SK-N-SH (cell line): ENCODE data around the gene TULP1. TPM values are rescaled to one million over a fixed set of nuclear protein-coding genes. Genes with fewer than 3 reads are reported as not detected.

Source experiments
- CTCF ChIA-PET: fragments of 300-600, 350-600 bp; formaldehyde crosslinking; extraction: SDS; loops from one replicate; lab custom pipeline; 2021; lab: Yijun Ruan, JAX
- POLR2A ChIA-PET: fragments of 350-600 bp; sonication (Branson Sonifier 250); formaldehyde crosslinking; extraction: SDS; loops from one replicate; lab custom pipeline; 2020; ENCODE audit warnings: antibody characterized with exemption, inconsistent platforms; lab: Yijun Ruan, JAX
- DNase-seq: peaks from one replicate; pipeline ENCODE4 v3.0.0; 2012
- H2AFZ ChIP-seq: fragments of 200-600 bp; sonication (generic); 2 replicates; pipeline ENCODE4 v1.8.1; 2016; ENCODE audit warnings: antibody characterized with exemption, mild to moderate bottlenecking, low read depth
- H3F3A ChIP-seq: fragments of 200-600 bp; sonication (generic); replicated peaks from 2 replicates; pipeline ENCODE3; 2016; ENCODE audit warnings: antibody characterized with exemption, mild to moderate bottlenecking; ENCODE audit not compliant: insufficient read depth
- H3K27ac ChIP-seq, 2 experiments: fragments of 200-500 bp in 1 of 2; fragments of 200-600 bp in 1 of 2; sonication (Bioruptor generic) in 1 of 2; sonication (generic), shearing (Covaris generic) in 1 of 2; 2 replicates each; pipeline versions ENCODE4 v1.5.1 to v1.6.1; 2014 to 2016; ENCODE audit warnings: low read depth in 2 of 2, inconsistent platforms in 1 of 2, low read length in 1 of 2, mild to moderate bottlenecking in 1 of 2, mixed read lengths in 1 of 2
- H3K27me3 ChIP-seq: fragments of 200-600 bp; sonication (generic), shearing (Covaris generic); 2 replicates; pipeline ENCODE4 v1.6.1; 2016; ENCODE audit warnings: mixed run types; ENCODE audit not compliant: insufficient read depth
- H3K36me3 ChIP-seq, 2 experiments: fragments of 200-500 bp in 1 of 2; fragments of 200-600 bp in 1 of 2; sonication (Bioruptor generic) in 1 of 2; sonication (generic) in 1 of 2; replicated peaks in 1 of 2; 2 replicates each; pipeline versions ENCODE3 to v1.5.1; 2014 to 2016; ENCODE audit warnings: low read length in 1 of 2, mild to moderate bottlenecking in 1 of 2; ENCODE audit not compliant: insufficient read depth in 2 of 2, control insufficient read depth in 1 of 2
- H3K4me1 ChIP-seq, 2 experiments: fragments of 200-500 bp in 1 of 2; fragments of 200-600 bp in 1 of 2; sonication (Bioruptor generic) in 1 of 2; sonication (generic), shearing (Covaris generic) in 1 of 2; 2 replicates each; pipeline versions ENCODE4 v1.5.1 to v1.6.1; 2014 to 2016; ENCODE audit warnings: low read depth in 1 of 2, low read length in 1 of 2, mixed run types in 1 of 2; ENCODE audit not compliant: insufficient read depth in 2 of 2, control insufficient read depth in 1 of 2
- H3K4me2 ChIP-seq: fragments of 200-600 bp; sonication (generic), shearing (Covaris generic); 2 replicates; pipeline ENCODE4 v1.6.1; 2017; ENCODE audit warnings: mixed run types
- H3K4me3 ChIP-seq, 2 experiments: fragments of 200-500 bp in 1 of 2; fragments of 200-600 bp in 1 of 2; sonication (Bioruptor generic) in 1 of 2; sonication (generic), shearing (Covaris generic) in 1 of 2; 2 replicates each; pipeline versions ENCODE4 v1.5.1 to v1.8.1; 2014 to 2016; ENCODE audit warnings: low read depth in 2 of 2, inconsistent platforms in 1 of 2, low read length in 1 of 2, mild to moderate bottlenecking in 1 of 2, mixed read lengths in 1 of 2, moderate library complexity in 1 of 2
- H3K79me2 ChIP-seq: fragments of 200-600 bp; sonication (generic); 2 replicates; pipeline ENCODE4 v1.8.1; 2017; ENCODE audit warnings: mild to moderate bottlenecking; ENCODE audit not compliant: insufficient read depth
- H3K9ac ChIP-seq: fragments of 200-600 bp; sonication (generic); 2 replicates; pipeline ENCODE4 v1.6.1; 2017; ENCODE audit warnings: mixed run types
- H3K9me2 ChIP-seq: fragments of 200-600 bp; sonication (generic); 2 replicates; pipeline ENCODE4 v1.6.1; 2017; ENCODE audit warnings: mixed run types
- H3K9me3 ChIP-seq: fragments of 200-600 bp; sonication (generic); 2 replicates; pipeline ENCODE4 v1.6.1; 2017; ENCODE audit warnings: mixed run types, mild to moderate bottlenecking, moderate library complexity
- H4K20me1 ChIP-seq: fragments of 200-600 bp; sonication (generic); 2 replicates; pipeline ENCODE4 v1.6.1; 2017; ENCODE audit warnings: mild to moderate bottlenecking, mixed run types; ENCODE audit not compliant: insufficient read depth
- EP300 ChIP-seq, 2 experiments: IDR thresholded peaks; 2 replicates each; pipeline versions ENCODE4 v1.4.0 to v1.6.1; 2012; ENCODE audit warnings: borderline replicate concordance in 1 of 2, low read depth in 1 of 2, low read length in 1 of 2
- FOSL2 ChIP-seq: IDR thresholded peaks from 2 replicates; pipeline ENCODE4 v1.4.0; 2012; ENCODE audit warnings: low read depth, mild to moderate bottlenecking, moderate library complexity, borderline replicate concordance
- GABPA ChIP-seq: IDR thresholded peaks from 2 replicates; pipeline ENCODE4 v1.4.0; 2012; ENCODE audit warnings: low read depth, mild to moderate bottlenecking
- JUND ChIP-seq: IDR thresholded peaks from 2 replicates; pipeline ENCODE4 v1.4.0; 2012
- PBX3 ChIP-seq: IDR thresholded peaks from 2 replicates; pipeline ENCODE4; 2012
- POLR2AphosphoS5 ChIP-seq: IDR thresholded peaks from 2 replicates; pipeline ENCODE4 v1.6.1; 2012; ENCODE audit warnings: low read depth, low read length
- RFX5 ChIP-seq: IDR thresholded peaks from 2 replicates; pipeline ENCODE4 v1.6.1; 2012; ENCODE audit warnings: mild to moderate bottlenecking, improper control_type of control experiment, low read length
- SIN3A ChIP-seq: IDR thresholded peaks from 2 replicates; pipeline ENCODE4 v1.6.1; 2012; ENCODE audit warnings: low read depth, mild to moderate bottlenecking, low read length, moderate library complexity, borderline replicate concordance
- SMC3 ChIP-seq: IDR thresholded peaks from 2 replicates; pipeline ENCODE4 v1.6.1; 2012; ENCODE audit warnings: low read depth, low read length, improper control_type of control experiment
- TAF1 ChIP-seq: IDR thresholded peaks from 2 replicates; pipeline ENCODE4 v1.6.1; 2012; ENCODE audit warnings: low read depth, mild to moderate bottlenecking, low read length, moderate library complexity, borderline replicate concordance
- TCF12 ChIP-seq: IDR thresholded peaks from 2 replicates; pipeline ENCODE4 v1.4.0; 2012
- TEAD4 ChIP-seq: IDR thresholded peaks from 2 replicates; pipeline ENCODE4 v1.4.0; 2012; ENCODE audit warnings: mild to moderate bottlenecking, borderline replicate concordance; ENCODE audit not compliant: insufficient read depth
- USF1 ChIP-seq: IDR thresholded peaks from 2 replicates; pipeline ENCODE4 v1.4.0; 2012; ENCODE audit warnings: low read depth, borderline replicate concordance
- YY1 ChIP-seq: IDR thresholded peaks from 2 replicates; pipeline ENCODE4 v1.4.0; 2012; ENCODE audit warnings: low read depth, mild to moderate bottlenecking
- WGBS: methylation state at CpG from one replicate; pipeline ENCODE4 v1.1.6; 2017; ENCODE audit warnings: low lambda C conversion rate; 5-methylcytosine and 5-hydroxymethylcytosine counted together
- polyA plus RNA-seq, 3 experiments: library from polyadenylated mRNA; depleted of rRNA; stranded (reverse); fragments of >200 nt; gene quantifications; 2 replicates each; pipeline ENCODE4 v1.2.3, GENCODE V29; 2012
- TF ChIP-seq, protein P1 (sequence below): fragments of 150-350 bp; IDR thresholded peaks from 2 replicates; pipeline ENCODE4 v1.6.1; 2017; ENCODE audit warnings: antibody characterized with exemption, low read length, low read depth, borderline replicate concordance
- TF ChIP-seq, protein P2 (sequence below): IDR thresholded peaks from 2 replicates; pipeline ENCODE4 v1.6.1; 2012; ENCODE audit warnings: mild to moderate bottlenecking, low read depth, low read length, moderate library complexity
- TF ChIP-seq, protein P3 (sequence below): IDR thresholded peaks from 2 replicates; pipeline ENCODE4 v1.4.0; 2012; ENCODE audit warnings: low read depth, borderline replicate concordance

The TULP1 gene
- polyA plus RNA-seq, 1 of the 3 experiments (the other 2 are of a cell fraction): not detected

GRCh38 chr6:35477028-35477427 lies 35.7 kb downstream of the TULP1 start:
- Histone ChIP-seq H3K4me3 (no peak overlapping the region), H3K27me3 (no peaks in the 10 kb centered on the region), H3K4me1 (peaks cover 2 to 3% of the 10 kb centered on the region in 2 experiments; a peak in 2 of 4 replicates), H3K79me2 (no peaks in the 10 kb centered on the region; the same call in 1 of the 2 replicates), H3K9me2 (no peaks in the 10 kb centered on the region), H3K4me2 (no peak overlapping the region), H3K36me3 (peaks cover 6 to 9% of the 10 kb centered on the region in 2 experiments), H3K27ac (no peak overlapping the region), H4K20me1 (peaks cover 12% of the 10 kb centered on the region), H3F3A (peaks cover 18% of the 10 kb centered on the region), H3K9ac (no peak overlapping the region), H2AFZ (no peak overlapping the region), H3K9me3 (no peaks in the 10 kb centered on the region)
- CTCF ChIA-PET: interaction anchor here (1.2 to 1.9 kb wide), 3 partner anchors 9 to 260 kb away, joined by 3 to 5 read pairs (median 4); partner anchors contain the start of gene ARMC12
- 95% methylated on average over 4 of the region's 8 CpGs for WGBS
- no peak for DNase-seq
- POLR2A ChIA-PET: no interaction called here
- TF ChIP-seq, protein P1, sequence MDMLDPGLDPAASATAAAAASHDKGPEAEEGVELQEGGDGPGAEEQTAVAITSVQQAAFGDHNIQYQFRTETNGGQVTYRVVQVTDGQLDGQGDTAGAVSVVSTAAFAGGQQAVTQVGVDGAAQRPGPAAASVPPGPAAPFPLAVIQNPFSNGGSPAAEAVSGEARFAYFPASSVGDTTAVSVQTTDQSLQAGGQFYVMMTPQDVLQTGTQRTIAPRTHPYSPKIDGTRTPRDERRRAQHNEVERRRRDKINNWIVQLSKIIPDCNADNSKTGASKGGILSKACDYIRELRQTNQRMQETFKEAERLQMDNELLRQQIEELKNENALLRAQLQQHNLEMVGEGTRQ: no peak
- TF ChIP-seq GABPA (no peak), YY1 (no peak), EP300 (IDR thresholded peaks at IDR 0.05; ENCODE audit: borderline replicate concordance in 1 of 2, low read depth in 1 of 2, low read length in 1 of 2) (no peak), TAF1 (no peak), RFX5 (no peak), PBX3 (no peak), JUND (no peak), POLR2AphosphoS5 (no peak), TEAD4 (no peak), SMC3 (no peak), USF1 (no peak), SIN3A (no peak), TCF12 (no peak), FOSL2 (no peak)
- TF ChIP-seq, protein P2, sequence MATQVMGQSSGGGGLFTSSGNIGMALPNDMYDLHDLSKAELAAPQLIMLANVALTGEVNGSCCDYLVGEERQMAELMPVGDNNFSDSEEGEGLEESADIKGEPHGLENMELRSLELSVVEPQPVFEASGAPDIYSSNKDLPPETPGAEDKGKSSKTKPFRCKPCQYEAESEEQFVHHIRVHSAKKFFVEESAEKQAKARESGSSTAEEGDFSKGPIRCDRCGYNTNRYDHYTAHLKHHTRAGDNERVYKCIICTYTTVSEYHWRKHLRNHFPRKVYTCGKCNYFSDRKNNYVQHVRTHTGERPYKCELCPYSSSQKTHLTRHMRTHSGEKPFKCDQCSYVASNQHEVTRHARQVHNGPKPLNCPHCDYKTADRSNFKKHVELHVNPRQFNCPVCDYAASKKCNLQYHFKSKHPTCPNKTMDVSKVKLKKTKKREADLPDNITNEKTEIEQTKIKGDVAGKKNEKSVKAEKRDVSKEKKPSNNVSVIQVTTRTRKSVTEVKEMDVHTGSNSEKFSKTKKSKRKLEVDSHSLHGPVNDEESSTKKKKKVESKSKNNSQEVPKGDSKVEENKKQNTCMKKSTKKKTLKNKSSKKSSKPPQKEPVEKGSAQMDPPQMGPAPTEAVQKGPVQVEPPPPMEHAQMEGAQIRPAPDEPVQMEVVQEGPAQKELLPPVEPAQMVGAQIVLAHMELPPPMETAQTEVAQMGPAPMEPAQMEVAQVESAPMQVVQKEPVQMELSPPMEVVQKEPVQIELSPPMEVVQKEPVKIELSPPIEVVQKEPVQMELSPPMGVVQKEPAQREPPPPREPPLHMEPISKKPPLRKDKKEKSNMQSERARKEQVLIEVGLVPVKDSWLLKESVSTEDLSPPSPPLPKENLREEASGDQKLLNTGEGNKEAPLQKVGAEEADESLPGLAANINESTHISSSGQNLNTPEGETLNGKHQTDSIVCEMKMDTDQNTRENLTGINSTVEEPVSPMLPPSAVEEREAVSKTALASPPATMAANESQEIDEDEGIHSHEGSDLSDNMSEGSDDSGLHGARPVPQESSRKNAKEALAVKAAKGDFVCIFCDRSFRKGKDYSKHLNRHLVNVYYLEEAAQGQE: no peak
- TF ChIP-seq, protein P3, sequence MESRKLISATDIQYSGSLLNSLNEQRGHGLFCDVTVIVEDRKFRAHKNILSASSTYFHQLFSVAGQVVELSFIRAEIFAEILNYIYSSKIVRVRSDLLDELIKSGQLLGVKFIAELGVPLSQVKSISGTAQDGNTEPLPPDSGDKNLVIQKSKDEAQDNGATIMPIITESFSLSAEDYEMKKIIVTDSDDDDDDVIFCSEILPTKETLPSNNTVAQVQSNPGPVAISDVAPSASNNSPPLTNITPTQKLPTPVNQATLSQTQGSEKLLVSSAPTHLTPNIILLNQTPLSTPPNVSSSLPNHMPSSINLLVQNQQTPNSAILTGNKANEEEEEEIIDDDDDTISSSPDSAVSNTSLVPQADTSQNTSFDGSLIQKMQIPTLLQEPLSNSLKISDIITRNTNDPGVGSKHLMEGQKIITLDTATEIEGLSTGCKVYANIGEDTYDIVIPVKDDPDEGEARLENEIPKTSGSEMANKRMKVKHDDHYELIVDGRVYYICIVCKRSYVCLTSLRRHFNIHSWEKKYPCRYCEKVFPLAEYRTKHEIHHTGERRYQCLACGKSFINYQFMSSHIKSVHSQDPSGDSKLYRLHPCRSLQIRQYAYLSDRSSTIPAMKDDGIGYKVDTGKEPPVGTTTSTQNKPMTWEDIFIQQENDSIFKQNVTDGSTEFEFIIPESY: no peak
